AG10803 (cell line): ENCODE data around the gene OR2T8.

ENCODE experiments used
- DNase-seq: peaks from one replicate; pipeline ENCODE4 v3.0.0; 2010; ENCODE audit warnings: low read depth
- H3K4me3 ChIP-seq: 2 replicates; pipeline ENCODE4 v1.5.1; 2011; ENCODE audit warnings: mild to moderate bottlenecking, low read length, control low read depth
- CTCF ChIP-seq: conservative IDR thresholded peaks from 2 replicates; pipeline ENCODE4 v1.5.1; 2011; ENCODE audit warnings: mild to moderate bottlenecking, low read length, control low read depth, inconsistent platforms

OR2T8 gene

DNA sequence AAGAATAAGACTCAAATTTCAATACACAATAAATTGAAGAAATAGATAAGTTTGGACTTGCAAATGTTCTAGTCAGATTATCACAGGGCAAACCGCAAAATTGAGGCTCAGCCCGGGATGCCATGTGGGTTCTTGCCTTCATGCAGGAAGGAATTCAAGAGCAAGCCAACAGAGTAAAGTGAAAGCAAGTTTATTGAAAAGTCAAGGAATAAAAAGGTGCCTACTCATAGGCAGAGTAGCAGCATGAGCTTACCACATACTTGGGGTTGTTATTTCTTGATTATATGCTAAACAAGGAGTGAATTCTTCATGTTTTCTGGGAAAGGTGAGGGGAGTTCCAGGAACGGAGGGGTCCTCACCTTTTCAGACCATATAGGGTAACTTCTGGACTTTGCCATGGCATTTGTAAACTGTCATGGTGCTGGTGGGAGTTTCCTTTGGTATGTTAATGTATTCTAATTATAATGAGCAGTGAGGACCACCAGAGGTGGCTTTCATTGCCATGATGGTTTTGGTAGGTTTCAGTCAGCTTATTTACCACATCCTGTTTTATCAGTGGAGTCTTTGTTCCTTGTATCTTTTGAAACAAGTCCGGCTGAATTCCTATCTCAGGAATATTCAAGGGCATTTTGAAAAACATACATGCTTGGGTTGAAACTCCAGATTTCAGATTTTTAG is 43.0 kb downstream of the OR2T8 start:
- no peak for DNase-seq
- no peak for TF ChIP-seq CTCF
- no peak overlapping the region for H3K4me3 ChIP-seq

GRCh38 chr1:247964933-247965332 is 44.9 kb downstream of the OR2T8 start, which contains the start of gene OR2AK2:
OR2AK2 (plus strand) TSS chr1:247965233; CDS start chr1:247965377, 144 bp downstream.
- TF ChIP-seq CTCF = no peak
- no peak for DNase-seq
- H3K4me3 ChIP-seq = no peak within 1 kb of the TSS

GRCh38 chr1:247966532-247967204 is 46.6 kb downstream of the OR2T8 start:
- DNase-seq = no peak
- TF ChIP-seq CTCF = no peak
- no peak overlapping the region for H3K4me3 ChIP-seq
